Pancreas (tissue), 10 donors: ENCODE data around the gene BPIFB1. TPM values are rescaled to one million over a fixed set of nuclear protein-coding genes. Genes with fewer than 3 reads are reported as not detected.

Experiments
- ATAC-seq, 4 donors: fragments of 200-7000 bp; cut with Tn5 transposase; one replicate each; pipeline versions ENCODE4 v1.8.0 to v1.9.1; 2020; ENCODE audit warnings: mild to moderate bottlenecking in 4 of 4, moderate library complexity in 4 of 4
- DNase-seq, 6 donors: peaks; one replicate each; pipeline ENCODE4 v3.0.0-alpha.2; 2020
- FAIRE-seq: peaks from 2 replicates; lab custom pipeline; 2012; peaks lifted over from hg19 to GRCh38; lab: Jason Lieb, UNC
- H3K27ac ChIP-seq, 4 donors: fragments of 200-600 bp; sonication (generic); 1 replicate in 3 of 4; 2 replicates in 1 of 4; pipeline versions ENCODE4 v1.5.0 to v1.8.0; 2020
- H3K27me3 ChIP-seq, 4 donors: fragments of 200-600 bp; one replicate each; pipeline ENCODE4 v1.8.0; 2021
- H3K36me3 ChIP-seq, 3 donors: fragments of 200-600 bp; sonication (generic) in 1 of 3; one replicate each; pipeline versions ENCODE4 v1.5.0 to v1.8.0; 2020 to 2021
- H3K4me1 ChIP-seq, 3 donors: fragments of 200-600 bp; one replicate each; pipeline ENCODE4 v1.8.0; 2021
- H3K4me3 ChIP-seq, 4 donors: fragments of 200-600 bp; sonication (generic) in 2 of 4; one replicate each; pipeline versions ENCODE4 v1.5.0 to v1.8.0; 2020 to 2021
- H3K9me3 ChIP-seq, 4 donors: fragments of 200-600 bp; one replicate each; pipeline ENCODE4 v1.8.0; 2021
- CTCF ChIP-seq, 4 donors: fragments of 200-600 bp; sonication (generic) in 3 of 4; IDR thresholded peaks; one replicate each; pipeline versions ENCODE4 v1.5.0 to v1.8.0; 2021; ENCODE audit warnings: antibody characterized with exemption in 4 of 4
- WGBS, 2 donors: extraction: QIAGEN DNeasy Blood & Tissue Kit; methylation state at CpG; one replicate each; pipeline ENCODE4 v1.1.7; 2013; 5-methylcytosine and 5-hydroxymethylcytosine counted together
- intact Hi-C, 3 donors: fragments of 100-400 bp; cut with DNase I; formaldehyde crosslinking; loops; one replicate each; pipeline versions ENCODE4 v1.11.1 to v1.14.2; 2022
- polyA plus RNA-seq, 2 donors: library from polyadenylated mRNA; stranded (reverse); fragments of 200-250 nt; gene quantifications; one replicate each; pipeline ENCODE4 v1.2.3, GENCODE V29; 2013
- total RNA-seq, 6 donors: library from RNA; stranded (reverse); fragmentation: NEBNext Ultra II Directional in 4 of 6; extraction: Animal tissue kit (Norgen Biotek cat#: 25700) in 4 of 6; gene quantifications; one replicate each; pipeline versions ENCODE4 v1.2.1 to v1.2.4, GENCODE V29; 2021 to 2023
- donor health status: healthy with polysubstance abuse.
- donor health status: DM: no; HTN: no; CAD: no; lungs with moderate emphysema.
- donor health status: DM: no; HTN: no; CAD: no.
- donor health status: control.
- donor health status: control.
- donor health status: Bipolar disorder and iron deficiency.
- donor health status: DM: yes; HTN: yes; CAD: no.
- donor health status: DM: no; HTN: no; CAD: no.
- donor health status: DM: no; HTN: no; CAD: no.
- donor health status: DM: yes; HTN: yes; CAD: no.

BPIFB1 gene
- total and polyA plus RNA-seq, 8 donors, result 0.12 to 0.32 TPM; not detected in 6

- no peak for DNase-seq
- WGBS, 2 donors, result 41 to 56% methylated on average over 7 of the region's 7 CpGs
- no peak for TF ChIP-seq CTCF (IDR thresholded peaks at IDR 0.05)
- no peak for ATAC-seq
- intact Hi-C loops, result no loop called here
- no peaks in the 10 kb centered on the region for H3K27me3 ChIP-seq
- FAIRE-seq, result no peak
- no peaks in the 10 kb centered on the region for H3K36me3 ChIP-seq
- H3K4me3 ChIP-seq, result no peak overlapping the region
- no peaks in the 10 kb centered on the region for H3K4me1 ChIP-seq
- no peaks in the 10 kb centered on the region for H3K9me3 ChIP-seq
- no peak overlapping the region for H3K27ac ChIP-seq
These were observed 40.5 kb upstream of the BPIFB1 start for GRCh38 chr20:33242319-33243100.

GRCh38 chr20:33246077-33246476 is 36.9 kb upstream of the BPIFB1 start:
- H3K36me3 ChIP-seq, result no peaks in the 10 kb centered on the region
- WGBS, 2 donors, result 59 to 65% methylated on average over 3 of the region's 3 CpGs
- DNase-seq (no peak), FAIRE-seq (no peak), ATAC-seq (no peak)
- TF ChIP-seq CTCF (IDR thresholded peaks at IDR 0.05), result no peak
- H3K4me1 ChIP-seq, result no peaks in the 10 kb centered on the region
- no peak overlapping the region for H3K4me3 ChIP-seq
- intact Hi-C loops, result no loop called here
- no peak overlapping the region for H3K27ac ChIP-seq
- no peaks in the 10 kb centered on the region for H3K9me3 ChIP-seq
- no peaks in the 10 kb centered on the region for H3K27me3 ChIP-seq

GRCh38 chr20:33249456-33249855 is 33.6 kb upstream of the BPIFB1 start:
- Histone ChIP-seq H3K36me3 (no peaks in the 10 kb centered on the region), H3K27ac (no peak overlapping the region), H3K4me1 (no peaks in the 10 kb centered on the region), H3K9me3 (no peaks in the 10 kb centered on the region), H3K27me3 (no peaks in the 10 kb centered on the region), H3K4me3 (no peak overlapping the region)
- FAIRE-seq (no peak), ATAC-seq (no peak), DNase-seq (no peak)
- WGBS, 2 donors, result 73 to 77% methylated on average over 1 of the region's 1 CpG
- no peak for TF ChIP-seq CTCF (IDR thresholded peaks at IDR 0.05)
- intact Hi-C loops, result no loop called here

- no peaks in the 10 kb centered on the region for H3K9me3 ChIP-seq
- TF ChIP-seq CTCF (IDR thresholded peaks at IDR 0.05), result no peak
- intact Hi-C loops, result no loop called here
- DNase-seq (no peak), FAIRE-seq (no peak), ATAC-seq (no peak)
- no peaks in the 10 kb centered on the region for H3K27me3 ChIP-seq
- H3K4me1 ChIP-seq, result no peaks in the 10 kb centered on the region
- H3K27ac ChIP-seq, result no peak overlapping the region
- no peaks in the 10 kb centered on the region for H3K36me3 ChIP-seq
- no peak overlapping the region for H3K4me3 ChIP-seq
- WGBS, 2 donors, result 42 to 47% methylated on average over 2 of the region's 2 CpGs
These were observed 32.3 kb upstream of the BPIFB1 start for GRCh38 chr20:33250666-33251065.

- no peaks in the 10 kb centered on the region for H3K4me1 ChIP-seq
- 52 to 56% methylated on average over 3 of the region's 3 CpGs for WGBS, 2 donors
- H3K27ac ChIP-seq, result no peak overlapping the region
- no peak overlapping the region for H3K4me3 ChIP-seq
- no peaks in the 10 kb centered on the region for H3K27me3 ChIP-seq
- no peak for ATAC-seq
- intact Hi-C loops, result no loop called here
- no peak for FAIRE-seq
- no peaks in the 10 kb centered on the region for H3K9me3 ChIP-seq
- TF ChIP-seq CTCF (IDR thresholded peaks at IDR 0.05), result no peak
- no peaks in the 10 kb centered on the region for H3K36me3 ChIP-seq
- DNase-seq, result no peak
These were observed 31.5 kb upstream of the BPIFB1 start for GRCh38 chr20:33251496-33251895.
